ENCODE data around the gene OR52H1.
"Not testable (repeated sequence)": the region's sequence is repeated elsewhere in the genome, so short reads cannot be mapped to it uniquely, and the experiment has no call there.

Gene OR52H1

GRCh38 chr11:5548440-5548839 lies at the start of gene OR52H1:
TSS of gene OR52H1 (minus strand) at chr11:5548540. CDS start at chr11:5545505, 3,035 bp downstream.
- DNase-seq, result no peak

GRCh38 chr11:5597953-5598352 lies 49.6 kb upstream of the OR52H1 start:
- DNase-seq, result peak; percentile 72

- peak; percentile 92 for DNase-seq
These were observed 48.4 kb upstream of the OR52H1 start, which contains the start of gene TRIM6 for GRCh38 chr11:5596607-5597201. TSS of gene TRIM6 (plus strand) at chr11:5596637. CDS start at chr11:5596898, 261 bp downstream.

- no peak for DNase-seq
These were observed 44.8 kb upstream of the OR52H1 start for GRCh38 chr11:5593146-5593545.

GRCh38 chr11:5592615-5593014 lies 44.3 kb upstream of the OR52H1 start:
- DNase-seq, result no peak

GRCh38 chr11:5591613-5592012 lies 43.3 kb upstream of the OR52H1 start:
- DNase-seq, result no peak

- DNase-seq, result not testable (repeated sequence)
These were observed 41.6 kb upstream of the OR52H1 start for GRCh38 chr11:5589906-5590305.

- not testable (repeated sequence) for DNase-seq
These were observed 36.1 kb upstream of the OR52H1 start for GRCh38 chr11:5584458-5584857.

GRCh38 chr11:5581014-5581413 lies 32.7 kb upstream of the OR52H1 start:
- DNase-seq, result no peak

GRCh38 chr11:5580577-5580976 lies 32.2 kb upstream of the OR52H1 start, which contains the start of gene OR52B6:
TSS of gene OR52B6 (plus strand) at chr11:5580877. CDS start at chr11:5580877, 0 bp downstream.
- DNase-seq, result no peak

- DNase-seq, result no peak
These were observed 28.8 kb upstream of the OR52H1 start for GRCh38 chr11:5577101-5577500.

GRCh38 chr11:5575152-5575551 lies 26.8 kb upstream of the OR52H1 start:
- no peak for DNase-seq

- DNase-seq, result no peak
These were observed 26.3 kb upstream of the OR52H1 start for GRCh38 chr11:5574654-5575053.

GRCh38 chr11:5564259-5565019 lies 16.1 kb upstream of the OR52H1 start:
- no peak for DNase-seq

- no peak for DNase-seq
These were observed 9.4 kb upstream of the OR52H1 start for GRCh38 chr11:5557751-5558150.

GRCh38 chr11:5556596-5557188 lies 8.4 kb upstream of the OR52H1 start:
- DNase-seq, result no peak

- DNase-seq, result no peak
These were observed 5.0 kb upstream of the OR52H1 start for GRCh38 chr11:5553343-5553742.

GRCh38 chr11:5550440-5551095 lies 2.2 kb upstream of the OR52H1 start:
- no peak for DNase-seq

GRCh38 chr11:5547982-5548381 lies 358 bp downstream of the OR52H1 start:
- DNase-seq, result no peak

GRCh38 chr11:5546457-5546856 lies 1.9 kb downstream of the OR52H1 start:
- DNase-seq, result no peak

- DNase-seq, result no peak
These were observed 6.9 kb downstream of the OR52H1 start for GRCh38 chr11:5541427-5541826.

- no peak for DNase-seq
These were observed 11.9 kb downstream of the OR52H1 start for GRCh38 chr11:5536482-5536881.

- DNase-seq, result no peak
These were observed 14.3 kb downstream of the OR52H1 start for GRCh38 chr11:5534046-5534445.

Measured in islet precursor cell (in vitro differentiated cells).